Testis (tissue), 2 donors: Measurements from ENCODE around the gene RAB4B.
"Not testable (repeated sequence)": the region's sequence is repeated elsewhere in the genome, so short reads cannot be mapped to it uniquely, and the experiment has no call there.

Experiments used
- CTCF ChIP-seq, 3 experiments: fragments of 450-650 bp in 2 of 3; fragments of 200-600 bp in 1 of 3; sonication (generic) in 1 of 3; IDR thresholded peaks; one replicate each; pipeline ENCODE4 v1.5.1; 2016 to 2019; ENCODE audit warnings: antibody characterized with exemption in 3 of 3, mild to moderate bottlenecking in 2 of 3, moderate library complexity in 1 of 3
- POLR2A ChIP-seq: fragments of 450-650 bp; IDR thresholded peaks from one replicate; pipeline ENCODE4 v1.6.1; 2017; ENCODE audit warnings: antibody characterized with exemption, mild to moderate bottlenecking, moderate library complexity

DNA sequence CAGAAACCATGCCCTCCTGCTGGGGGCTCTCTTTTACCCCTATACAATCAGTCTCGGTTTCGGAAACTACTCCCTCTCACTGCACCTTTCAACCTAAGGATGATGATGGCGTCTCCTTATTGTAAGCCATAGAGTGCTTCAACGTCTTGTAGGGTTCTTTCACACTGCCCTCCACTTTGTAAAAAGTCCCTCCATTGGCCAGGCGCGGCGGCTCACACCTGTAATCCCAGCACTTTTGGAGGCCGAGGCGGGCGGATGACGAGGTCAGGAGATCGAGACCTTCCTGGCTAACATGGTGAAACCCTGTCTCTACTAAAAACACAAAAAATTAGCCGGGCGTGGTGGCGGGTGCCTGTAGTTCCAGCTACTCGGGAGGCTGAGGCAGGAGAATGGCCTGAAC is 52.7 kb downstream of the RAB4B start:
- not testable (repeated sequence) for TF ChIP-seq CTCF (IDR thresholded peaks at IDR 0.05); POLR2A
